Measurements from ENCODE around the gene KLHDC4.

Gene KLHDC4

GRCh38 chr16:87765473-87765775, 362 bp downstream of the KLHDC4 start:
- no peak for TF ChIP-seq CTCF (IDR thresholded peaks at IDR 0.05; ENCODE audit: control insufficient read depth, extremely low read depth, insufficient read depth)
- no peak for DNase-seq (ENCODE audit: low read depth)
- peak overlapping the region; percentile 98 for H3K4me3 ChIP-seq (ENCODE audit: low read depth, low read length)

- no peak for TF ChIP-seq CTCF (IDR thresholded peaks at IDR 0.05; ENCODE audit: control insufficient read depth, extremely low read depth, insufficient read depth)
- no peak for DNase-seq (ENCODE audit: low read depth)
- peak overlapping the region; percentile 98 for H3K4me3 ChIP-seq (ENCODE audit: low read depth, low read length)
Observed at GRCh38 chr16:87764600-87765472, 950 bp downstream of the KLHDC4 start.

- peak; percentile 33 for DNase-seq (ENCODE audit: low read depth)
- no peak for TF ChIP-seq CTCF (IDR thresholded peaks at IDR 0.05; ENCODE audit: control insufficient read depth, extremely low read depth, insufficient read depth)
- no peak overlapping the region for H3K4me3 ChIP-seq (ENCODE audit: low read depth, low read length)
Observed at GRCh38 chr16:87762620-87763019, 3.2 kb downstream of the KLHDC4 start.

- no peak for TF ChIP-seq CTCF (IDR thresholded peaks at IDR 0.05; ENCODE audit: control insufficient read depth, extremely low read depth, insufficient read depth)
- H3K4me3 ChIP-seq (ENCODE audit: low read depth, low read length) = no peak overlapping the region
- no peak for DNase-seq (ENCODE audit: low read depth)
Observed at GRCh38 chr16:87762071-87762571, 3.7 kb downstream of the KLHDC4 start.

- TF ChIP-seq CTCF (IDR thresholded peaks at IDR 0.05; ENCODE audit: control insufficient read depth, extremely low read depth, insufficient read depth) = no peak
- no peak overlapping the region for H3K4me3 ChIP-seq (ENCODE audit: low read depth, low read length)
Observed at GRCh38 chr16:87761060-87761459, 4.7 kb downstream of the KLHDC4 start.

GRCh38 chr16:87757841-87758426, 7.9 kb downstream of the KLHDC4 start:
- no peak overlapping the region for H3K4me3 ChIP-seq (ENCODE audit: low read depth, low read length)
- no peak for TF ChIP-seq CTCF (IDR thresholded peaks at IDR 0.05; ENCODE audit: control insufficient read depth, extremely low read depth, insufficient read depth)
- DNase-seq (ENCODE audit: low read depth) = no peak

More at GRCh38 chr16:87761060-87761459, 4.7 kb downstream of the KLHDC4 start:
- DNase-seq (ENCODE audit: low read depth) = no peak

All from LNCaP clone FGC (cell line).